Dermis blood vessel endothelial cell (primary cell): Measurements from ENCODE around the gene CELF4. TPM values are rescaled to one million over a fixed set of nuclear protein-coding genes. Genes with fewer than 3 reads are reported as not detected.

Experiments used
- DNase-seq: peaks from one replicate; pipeline ENCODE4 v3.0.0; 2010
- total RNA-seq: library from RNA; depleted of rRNA; stranded (reverse); fragments of >200 nt; gene quantifications from 2 replicates; pipeline ENCODE4 v1.2.3, GENCODE V29; 2014

Gene CELF4
- total RNA-seq, 1 donor from 2014 or later: not detected

- DNase-seq: no peak
Observed at GRCh38 chr18:37339701-37340215, 225.8 kb downstream of the CELF4 start.

GRCh38 chr18:37336568-37337285 lies 228.9 kb downstream of the CELF4 start:
- no peak for DNase-seq

GRCh38 chr18:37335409-37335736 lies 230.2 kb downstream of the CELF4 start:
- peak; percentile 21 for DNase-seq

- no peak for DNase-seq
Observed at GRCh38 chr18:37334631-37335408, 230.8 kb downstream of the CELF4 start.

GRCh38 chr18:37332628-37333420 lies 232.8 kb downstream of the CELF4 start:
- no peak for DNase-seq

- DNase-seq: no peak
Observed at GRCh38 chr18:37332219-37332618, 233.4 kb downstream of the CELF4 start.

- DNase-seq: no peak
Observed at GRCh38 chr18:37330173-37330572, 235.4 kb downstream of the CELF4 start.

GRCh38 chr18:37328946-37329719 lies 236.5 kb downstream of the CELF4 start:
- DNase-seq: no peak

GRCh38 chr18:37327063-37327577 lies 238.5 kb downstream of the CELF4 start:
- no peak for DNase-seq

- peak; percentile 63 for DNase-seq
Observed at GRCh38 chr18:37322492-37323035, 243.0 kb downstream of the CELF4 start.

GRCh38 chr18:37321582-37322491 lies 243.8 kb downstream of the CELF4 start:
- no peak for DNase-seq

- DNase-seq: no peak
Observed at GRCh38 chr18:37320317-37320716, 245.3 kb downstream of the CELF4 start.

- no peak for DNase-seq
Observed at GRCh38 chr18:37318360-37319355, 246.9 kb downstream of the CELF4 start.

- no peak for DNase-seq
Observed at GRCh38 chr18:37317486-37317885, 248.1 kb downstream of the CELF4 start.

- no peak for DNase-seq
Observed at GRCh38 chr18:37316468-37316867, 249.1 kb downstream of the CELF4 start.

GRCh38 chr18:37315935-37316334 lies 249.7 kb downstream of the CELF4 start:
- DNase-seq: no peak

- no peak for DNase-seq
Observed at GRCh38 chr18:37314534-37314933, 251.1 kb downstream of the CELF4 start.

GRCh38 chr18:37313624-37314023 lies 252.0 kb downstream of the CELF4 start:
- no peak for DNase-seq

- no peak for DNase-seq
Observed at GRCh38 chr18:37309861-37310260, 255.7 kb downstream of the CELF4 start.
